DOHH2 (cell line): ENCODE measurements around the gene ANKRD23.

Experiments
- H3F3A ChIP-seq: fragments of 200-600 bp; sonication (generic), shearing (Covaris generic); 2 replicates; pipeline ENCODE4 v1.6.0; 2016; ENCODE audit warnings: antibody characterized with exemption, mild to moderate bottlenecking; ENCODE audit not compliant: control insufficient read depth, insufficient read depth
- H3K27ac ChIP-seq: fragments of 200-600 bp; sonication (generic); 2 replicates; pipeline ENCODE4 v1.5.1; 2014; ENCODE audit warnings: low read depth, mild to moderate bottlenecking, low read length, moderate library complexity
- H3K27me3 ChIP-seq: fragments of 200-600 bp; sonication (generic); 2 replicates; pipeline ENCODE4 v1.6.1; 2014; ENCODE audit warnings: mild to moderate bottlenecking, low read length, mixed read lengths; ENCODE audit not compliant: control insufficient read depth
- H3K36me3 ChIP-seq: fragments of 200-600 bp; sonication (generic); 2 replicates; pipeline ENCODE4 v1.6.1; 2014; ENCODE audit warnings: mild to moderate bottlenecking, low read length, moderate library complexity, mixed read lengths; ENCODE audit not compliant: control insufficient read depth
- H3K4me1 ChIP-seq: fragments of 200-600 bp; sonication (generic); 2 replicates; pipeline ENCODE4 v1.6.1; 2014; ENCODE audit warnings: mild to moderate bottlenecking, low read length, mixed read lengths; ENCODE audit not compliant: control insufficient read depth
- H3K4me2 ChIP-seq: fragments of 200-600 bp; sonication (generic); 2 replicates; pipeline ENCODE4 v1.6.0; 2014; ENCODE audit warnings: mild to moderate bottlenecking, low read length, moderate library complexity
- H3K4me3 ChIP-seq: fragments of 200-600 bp; sonication (generic); 2 replicates; pipeline ENCODE4 v1.5.1; 2014; ENCODE audit warnings: mild to moderate bottlenecking, low read length, mixed read lengths
- H3K79me2 ChIP-seq: fragments of 200-600 bp; sonication (generic); 2 replicates; pipeline ENCODE4 v1.6.1; 2014; ENCODE audit warnings: mild to moderate bottlenecking, low read length, mixed read lengths; ENCODE audit not compliant: control insufficient read depth
- H3K9me2 ChIP-seq: fragments of 200-600 bp; sonication (generic); replicated peaks from 2 replicates; pipeline ENCODE4 v1.6.1; 2014; ENCODE audit warnings: mild to moderate bottlenecking, low read length, mixed read lengths; ENCODE audit not compliant: control insufficient read depth
- H3K9me3 ChIP-seq: fragments of 200-600 bp; sonication (generic); 2 replicates; pipeline ENCODE4 v1.6.1; 2014; ENCODE audit warnings: antibody characterized with exemption, low read length, mixed read lengths; ENCODE audit not compliant: control insufficient read depth, insufficient read depth
- H4K20me1 ChIP-seq: fragments of 200-600 bp; sonication (generic); 2 replicates; pipeline ENCODE4 v1.6.0; 2014; ENCODE audit warnings: low read depth, mild to moderate bottlenecking, antibody characterized with exemption, low read length, moderate library complexity; ENCODE audit not compliant: control insufficient read depth, insufficient read depth
- EZH2phosphoT487 ChIP-seq: fragments of 200-600 bp; sonication (generic); IDR thresholded peaks from 2 replicates; pipeline ENCODE4 v1.6.1; 2017; ENCODE audit warnings: borderline replicate concordance, mild to moderate bottlenecking, antibody characterized with exemption, low read length, moderate library complexity, mixed read lengths
- TF ChIP-seq, protein P1 (sequence below): fragments of 200-600 bp; sonication (generic); IDR thresholded peaks from one replicate; pipeline ENCODE4 v1.5.1; 2014; ENCODE audit warnings: antibody characterized with exemption, mild to moderate bottlenecking, low read depth, low read length; ENCODE audit not compliant: poor library complexity, severe bottlenecking

Gene ANKRD23

DNA sequence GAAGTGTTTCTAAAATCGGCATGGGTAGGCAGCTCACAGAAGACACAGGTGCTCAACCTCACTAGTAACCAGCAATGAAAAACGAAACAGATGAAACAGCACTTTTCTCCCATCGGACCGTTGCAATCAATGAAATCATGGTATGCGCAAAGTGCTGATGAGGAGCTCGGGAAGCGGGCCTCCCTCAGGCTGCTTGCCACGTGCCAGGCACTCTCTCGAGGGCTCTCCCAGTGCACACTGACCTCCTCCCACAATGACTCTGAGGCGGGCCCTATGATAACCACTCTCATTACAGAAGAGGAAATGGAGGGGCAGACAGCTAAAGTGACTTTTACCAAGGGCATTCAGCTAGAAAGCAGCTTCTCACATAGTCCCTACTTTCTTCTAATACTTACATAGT lies 3.8 kb upstream of the ANKRD23 start:
- Histone ChIP-seq H3K9me2 (no peaks in the 10 kb centered on the region), H3K27me3 (no peaks in the 10 kb centered on the region), H3K36me3 (peaks cover 23% of the 10 kb centered on the region), H4K20me1 (no peaks in the 10 kb centered on the region), H3K9me3 (no peaks in the 10 kb centered on the region), H3K4me3 (no peak overlapping the region), H3K79me2 (no peaks in the 10 kb centered on the region), H3K27ac (no peak overlapping the region), H3K4me2 (no peak overlapping the region), H3F3A (no peaks in the 10 kb centered on the region), H3K4me1 (no peaks in the 10 kb centered on the region)
- TF ChIP-seq EZH2phosphoT487, result no peak
- TF ChIP-seq, protein P1, sequence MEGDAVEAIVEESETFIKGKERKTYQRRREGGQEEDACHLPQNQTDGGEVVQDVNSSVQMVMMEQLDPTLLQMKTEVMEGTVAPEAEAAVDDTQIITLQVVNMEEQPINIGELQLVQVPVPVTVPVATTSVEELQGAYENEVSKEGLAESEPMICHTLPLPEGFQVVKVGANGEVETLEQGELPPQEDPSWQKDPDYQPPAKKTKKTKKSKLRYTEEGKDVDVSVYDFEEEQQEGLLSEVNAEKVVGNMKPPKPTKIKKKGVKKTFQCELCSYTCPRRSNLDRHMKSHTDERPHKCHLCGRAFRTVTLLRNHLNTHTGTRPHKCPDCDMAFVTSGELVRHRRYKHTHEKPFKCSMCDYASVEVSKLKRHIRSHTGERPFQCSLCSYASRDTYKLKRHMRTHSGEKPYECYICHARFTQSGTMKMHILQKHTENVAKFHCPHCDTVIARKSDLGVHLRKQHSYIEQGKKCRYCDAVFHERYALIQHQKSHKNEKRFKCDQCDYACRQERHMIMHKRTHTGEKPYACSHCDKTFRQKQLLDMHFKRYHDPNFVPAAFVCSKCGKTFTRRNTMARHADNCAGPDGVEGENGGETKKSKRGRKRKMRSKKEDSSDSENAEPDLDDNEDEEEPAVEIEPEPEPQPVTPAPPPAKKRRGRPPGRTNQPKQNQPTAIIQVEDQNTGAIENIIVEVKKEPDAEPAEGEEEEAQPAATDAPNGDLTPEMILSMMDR, result no peak

DNA sequence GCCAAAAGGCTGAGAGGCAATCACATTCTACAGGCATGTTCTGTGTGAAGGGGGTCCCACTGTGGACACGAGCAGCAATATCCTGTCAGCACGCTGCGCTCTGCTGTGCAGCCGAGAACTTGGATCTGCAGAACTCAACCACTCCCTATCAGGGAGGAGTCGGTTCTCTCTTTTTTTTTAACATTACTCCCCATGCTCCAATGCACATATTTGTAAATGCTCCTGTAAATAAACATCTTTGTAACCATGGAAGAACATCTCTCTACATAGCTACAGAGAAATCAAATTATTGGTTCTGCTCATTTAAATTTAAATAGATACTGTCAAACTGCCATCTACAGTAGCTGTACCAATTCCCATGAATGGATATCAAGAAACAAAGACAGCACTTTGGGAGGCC lies 3.0 kb upstream of the ANKRD23 start:
- Histone ChIP-seq H4K20me1 (no peaks in the 10 kb centered on the region), H3K9me2 (no peaks in the 10 kb centered on the region), H3K79me2 (no peaks in the 10 kb centered on the region), H3K9me3 (no peaks in the 10 kb centered on the region), H3K4me2 (no peak overlapping the region), H3K36me3 (peaks cover 21% of the 10 kb centered on the region), H3F3A (no peaks in the 10 kb centered on the region), H3K27ac (no peak overlapping the region), H3K27me3 (no peaks in the 10 kb centered on the region), H3K4me1 (no peaks in the 10 kb centered on the region), H3K4me3 (no peak overlapping the region)
- no peak for TF ChIP-seq EZH2phosphoT487
- TF ChIP-seq, protein P1, result no peak

DNA sequence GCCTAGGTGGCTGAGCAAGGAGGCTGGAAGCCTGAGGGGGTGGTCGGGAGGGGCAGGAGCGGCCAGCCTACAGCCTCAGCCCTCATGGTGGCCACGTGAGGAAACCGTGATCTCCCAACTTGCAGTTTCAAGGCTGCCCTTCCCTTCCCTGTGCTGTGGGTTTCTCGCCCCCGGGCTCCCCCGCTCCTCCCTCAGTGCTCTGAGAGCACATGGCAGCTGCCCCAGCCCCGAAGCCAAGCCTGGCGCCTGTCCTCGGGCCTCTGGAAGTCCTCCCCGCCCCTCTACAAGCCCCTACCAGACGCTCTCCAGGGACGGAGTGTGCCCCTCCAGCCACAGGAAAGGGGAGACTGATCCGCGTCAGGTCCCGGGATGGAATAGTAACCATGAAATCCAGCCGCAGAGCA lies 586 bp upstream of the ANKRD23 start:
- Histone ChIP-seq H3K9me2 (no peaks in the 10 kb centered on the region), H3K36me3 (peaks cover 12% of the 10 kb centered on the region), H4K20me1 (no peaks in the 10 kb centered on the region), H3K4me3 (no peak overlapping the region), H3K4me2 (no peak overlapping the region), H3F3A (no peaks in the 10 kb centered on the region), H3K27me3 (no peaks in the 10 kb centered on the region), H3K79me2 (no peaks in the 10 kb centered on the region), H3K27ac (no peak overlapping the region), H3K4me1 (peaks cover 7% of the 10 kb centered on the region), H3K9me3 (no peaks in the 10 kb centered on the region)
- no peak for TF ChIP-seq EZH2phosphoT487
- TF ChIP-seq, protein P1, result no peak

DNA sequence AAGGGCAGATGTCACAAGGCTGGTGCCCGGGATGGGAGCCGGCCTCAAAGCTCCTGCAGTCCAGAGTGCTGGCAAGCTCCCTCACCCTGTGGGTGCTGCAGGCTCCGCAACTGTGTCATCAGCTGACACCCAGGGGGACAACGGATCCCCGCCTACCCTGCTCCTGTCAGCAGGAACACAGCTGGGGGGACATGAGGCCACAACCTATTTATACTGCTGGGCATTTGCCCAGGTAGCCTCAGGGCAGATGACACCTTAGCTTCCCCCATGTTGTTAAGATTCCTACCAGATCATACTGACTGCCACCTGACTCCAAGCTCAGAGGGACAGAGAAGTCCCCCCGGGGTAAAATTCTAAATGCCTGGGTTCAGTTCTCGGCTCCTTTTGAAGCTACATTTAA lies 1.2 kb downstream of the ANKRD23 start:
- Histone ChIP-seq H3F3A (no peaks in the 10 kb centered on the region), H3K9me3 (no peaks in the 10 kb centered on the region), H3K36me3 (peaks cover 4% of the 10 kb centered on the region), H3K27me3 (no peaks in the 10 kb centered on the region), H4K20me1 (no peaks in the 10 kb centered on the region), H3K27ac (no peak overlapping the region), H3K79me2 (no peaks in the 10 kb centered on the region), H3K4me2 (no peak overlapping the region), H3K4me1 (peaks cover 17% of the 10 kb centered on the region), H3K4me3 (no peak overlapping the region), H3K9me2 (no peaks in the 10 kb centered on the region)
- TF ChIP-seq EZH2phosphoT487, result no peak
- TF ChIP-seq, protein P1, result no peak
